Measurements from ENCODE around the gene SLIT1.

Gene SLIT1

GRCh38 chr10:97097084-97097433, 88.7 kb downstream of the SLIT1 start:
- no peak for DNase-seq (ENCODE audit: low read depth in 2 of 2)
- no peak for TF ChIP-seq CTCF (IDR thresholded peaks at IDR 0.05; ENCODE audit: low read depth, low read length)
- no peak overlapping the region for H3K4me3 ChIP-seq (replicated peaks in 1 of 2; ENCODE audit: low read depth in 2 of 2, low read length in 2 of 2)

GRCh38 chr10:97096261-97097083, 89.3 kb downstream of the SLIT1 start:
- DNase-seq (ENCODE audit: low read depth in 2 of 2) = no peak
- TF ChIP-seq CTCF (IDR thresholded peaks at IDR 0.05; ENCODE audit: low read depth, low read length) = no peak
- no peak overlapping the region for H3K4me3 ChIP-seq (replicated peaks in 1 of 2; ENCODE audit: low read depth in 2 of 2, low read length in 2 of 2)

- no peak for TF ChIP-seq CTCF (IDR thresholded peaks at IDR 0.05; ENCODE audit: low read depth, low read length)
- no peak overlapping the region for H3K4me3 ChIP-seq (replicated peaks in 1 of 2; ENCODE audit: low read depth in 2 of 2, low read length in 2 of 2)
- DNase-seq (ENCODE audit: low read depth in 2 of 2) = no peak
These were observed 90.0 kb downstream of the SLIT1 start for GRCh38 chr10:97095701-97096260.

GRCh38 chr10:97090644-97091043, 95.1 kb downstream of the SLIT1 start:
- no peak overlapping the region for H3K4me3 ChIP-seq (replicated peaks in 1 of 2; ENCODE audit: low read depth in 2 of 2, low read length in 2 of 2)
- no peak for DNase-seq (ENCODE audit: low read depth in 2 of 2)
- no peak for TF ChIP-seq CTCF (IDR thresholded peaks at IDR 0.05; ENCODE audit: low read depth, low read length)

- H3K4me3 ChIP-seq (replicated peaks in 1 of 2; ENCODE audit: low read depth in 2 of 2, low read length in 2 of 2) = no peak overlapping the region
- TF ChIP-seq CTCF (IDR thresholded peaks at IDR 0.05; ENCODE audit: low read depth, low read length) = no peak
- no peak for DNase-seq (ENCODE audit: low read depth in 2 of 2)
These were observed 95.7 kb downstream of the SLIT1 start for GRCh38 chr10:97090035-97090434.

GRCh38 chr10:97089209-97089870, 96.4 kb downstream of the SLIT1 start:
- H3K4me3 ChIP-seq (replicated peaks in 1 of 2; ENCODE audit: low read depth in 2 of 2, low read length in 2 of 2) = no peak overlapping the region
- no peak for DNase-seq (ENCODE audit: low read depth in 2 of 2)
- no peak for TF ChIP-seq CTCF (IDR thresholded peaks at IDR 0.05; ENCODE audit: low read depth, low read length)
